ENCODE measurements around the gene DNAAF6.

GRCh38 chrX:107207943-107208342, 1.5 kb downstream of the DNAAF6 start:
- no peak for TF ChIP-seq CTCF (IDR thresholded peaks at IDR 0.05; ENCODE audit: low read depth, low read length, poor library complexity, severe bottlenecking)
- no peak for TF ChIP-seq EZH2phosphoT487 (IDR thresholded peaks at IDR 0.05; ENCODE audit: borderline replicate concordance, low read length)
